ENCODE data around the gene PRPF40B.

PRPF40B gene

GRCh38 chr12:49636979-49637755 lies 13.8 kb downstream of the PRPF40B start:
- DNase-seq, result peak; percentile 68

GRCh38 chr12:49641748-49642369 lies 18.5 kb downstream of the PRPF40B start:
- no peak for DNase-seq

- DNase-seq, result no peak
Measured at GRCh38 chr12:49642370-49642802, 19.0 kb downstream of the PRPF40B start.

GRCh38 chr12:49643135-49643534 lies 19.8 kb downstream of the PRPF40B start:
- no peak for DNase-seq

GRCh38 chr12:49643961-49644619 lies 20.7 kb downstream of the PRPF40B start:
- no peak for DNase-seq

- DNase-seq, result peak; percentile 75
Measured at GRCh38 chr12:49644620-49644994, 21.2 kb downstream of the PRPF40B start.

GRCh38 chr12:49645146-49646039 lies 22.0 kb downstream of the PRPF40B start:
- no peak for DNase-seq

GRCh38 chr12:49646331-49646830 lies 23.0 kb downstream of the PRPF40B start:
- DNase-seq, result no peak

GRCh38 chr12:49646871-49647654 lies 23.7 kb downstream of the PRPF40B start:
- DNase-seq, result no peak

- DNase-seq, result no peak
Measured at GRCh38 chr12:49647827-49648711, 24.7 kb downstream of the PRPF40B start.

GRCh38 chr12:49648712-49649003 lies 25.3 kb downstream of the PRPF40B start:
- DNase-seq, result no peak

GRCh38 chr12:49649445-49649844 lies 26.1 kb downstream of the PRPF40B start:
- DNase-seq, result no peak

- DNase-seq, result no peak
Measured at GRCh38 chr12:49649892-49650291, 26.5 kb downstream of the PRPF40B start.

GRCh38 chr12:49651855-49652254 lies 28.5 kb downstream of the PRPF40B start:
- DNase-seq, result no peak

- DNase-seq, result no peak
Measured at GRCh38 chr12:49652921-49653520, 29.7 kb downstream of the PRPF40B start.

GRCh38 chr12:49654715-49655114 lies 31.4 kb downstream of the PRPF40B start:
- no peak for DNase-seq

- DNase-seq, result no peak
Measured at GRCh38 chr12:49655595-49656236, 32.4 kb downstream of the PRPF40B start.

GRCh38 chr12:49658276-49658675 lies 34.9 kb downstream of the PRPF40B start:
- DNase-seq, result no peak

GRCh38 chr12:49659753-49660152 lies 36.4 kb downstream of the PRPF40B start:
- DNase-seq, result no peak

- no peak for DNase-seq
Measured at GRCh38 chr12:49661191-49661590, 37.8 kb downstream of the PRPF40B start.

Data from fibroblast of upper back skin (primary cell).